Pancreas (tissue), 10 donors: Measurements from ENCODE around the gene SYNJ2. TPM values are rescaled to one million over a fixed set of nuclear protein-coding genes. Genes with fewer than 3 reads are reported as not detected.

Experiments
- ATAC-seq, 4 donors: fragments of 200-7000 bp; cut with Tn5 transposase; one replicate each; pipeline versions ENCODE4 v1.8.0 to v1.9.1; 2020; ENCODE audit warnings: mild to moderate bottlenecking in 4 of 4, moderate library complexity in 4 of 4
- DNase-seq, 6 donors: peaks; one replicate each; pipeline ENCODE4 v3.0.0-alpha.2; 2020
- FAIRE-seq: peaks from 2 replicates; lab custom pipeline; 2012; peaks lifted over from hg19 to GRCh38; lab: Jason Lieb, UNC
- H3K27ac ChIP-seq, 4 donors: fragments of 200-600 bp; sonication (generic); 1 replicate in 3 of 4; 2 replicates in 1 of 4; pipeline versions ENCODE4 v1.5.0 to v1.8.0; 2020
- H3K27me3 ChIP-seq, 4 donors: fragments of 200-600 bp; one replicate each; pipeline ENCODE4 v1.8.0; 2021
- H3K36me3 ChIP-seq, 3 donors: fragments of 200-600 bp; sonication (generic) in 1 of 3; one replicate each; pipeline versions ENCODE4 v1.5.0 to v1.8.0; 2020 to 2021
- H3K4me1 ChIP-seq, 3 donors: fragments of 200-600 bp; one replicate each; pipeline ENCODE4 v1.8.0; 2021
- H3K4me3 ChIP-seq, 4 donors: fragments of 200-600 bp; sonication (generic) in 2 of 4; one replicate each; pipeline versions ENCODE4 v1.5.0 to v1.8.0; 2020 to 2021
- H3K9me3 ChIP-seq, 4 donors: fragments of 200-600 bp; one replicate each; pipeline ENCODE4 v1.8.0; 2021
- WGBS, 2 donors: extraction: QIAGEN DNeasy Blood & Tissue Kit; methylation state at CpG; one replicate each; pipeline ENCODE4 v1.1.7; 2013; 5-methylcytosine and 5-hydroxymethylcytosine counted together
- intact Hi-C, 3 donors: fragments of 100-400 bp; cut with DNase I; formaldehyde crosslinking; loops; one replicate each; pipeline versions ENCODE4 v1.11.1 to v1.14.2; 2022
- polyA plus RNA-seq, 2 donors: library from polyadenylated mRNA; stranded (reverse); fragments of 200-250 nt; gene quantifications; one replicate each; pipeline ENCODE4 v1.2.3, GENCODE V29; 2013
- total RNA-seq, 6 donors: library from RNA; stranded (reverse); fragmentation: NEBNext Ultra II Directional in 4 of 6; extraction: Animal tissue kit (Norgen Biotek cat#: 25700) in 4 of 6; gene quantifications; one replicate each; pipeline versions ENCODE4 v1.2.1 to v1.2.4, GENCODE V29; 2021 to 2023
- TF ChIP-seq, protein P1 (sequence below), 4 donors: fragments of 200-600 bp; sonication (generic) in 3 of 4; IDR thresholded peaks; one replicate each; pipeline versions ENCODE4 v1.5.0 to v1.8.0; 2021; ENCODE audit warnings: antibody characterized with exemption in 4 of 4
- donor health status: healthy with polysubstance abuse.
- donor health status: DM: no; HTN: no; CAD: no; lungs with moderate emphysema.
- donor health status: DM: no; HTN: no; CAD: no.
- donor health status: control.
- donor health status: control.
- donor health status: Bipolar disorder and iron deficiency.
- donor health status: DM: yes; HTN: yes; CAD: no.
- donor health status: DM: no; HTN: no; CAD: no.
- donor health status: DM: no; HTN: no; CAD: no.
- donor health status: DM: yes; HTN: yes; CAD: no.

Gene SYNJ2
- total and polyA plus RNA-seq, 8 donors, result 7.9 to 17.1 (median 9.9) TPM

DNA sequence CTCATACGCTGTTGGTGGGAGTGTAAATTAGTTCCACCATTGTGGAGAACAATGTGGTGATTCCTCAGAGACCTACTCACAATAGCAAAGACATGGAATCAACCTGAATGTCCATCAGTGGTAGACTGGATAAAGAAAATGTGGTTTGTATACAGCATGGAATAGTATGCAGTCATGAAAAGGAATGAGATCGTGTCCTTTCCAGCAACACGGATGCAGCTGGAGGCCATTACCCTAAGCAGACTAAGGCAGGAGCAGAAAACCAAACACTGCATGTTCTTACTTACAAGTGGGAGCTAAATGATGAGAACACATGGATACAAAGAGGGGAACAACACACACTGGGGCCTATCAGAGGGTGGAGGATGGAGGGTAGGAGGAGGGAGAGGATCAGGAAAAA is 54.6 kb downstream of the SYNJ2 start:
- WGBS, 2 donors, result 75 to 96% methylated on average over 3 of the region's 3 CpGs
- Histone ChIP-seq H3K27ac (no peak overlapping the region), H3K9me3 (no peaks in the 10 kb centered on the region), H3K36me3 (no peaks in the 10 kb centered on the region), H3K27me3 (no peaks in the 10 kb centered on the region), H3K4me1 (peaks cover 6 to 36% (median 13%) of the 10 kb centered on the region in 3 donors), H3K4me3 (no peak overlapping the region)
- DNase-seq (no peak), FAIRE-seq (no peak), ATAC-seq (no peak)
- TF ChIP-seq, protein P1, sequence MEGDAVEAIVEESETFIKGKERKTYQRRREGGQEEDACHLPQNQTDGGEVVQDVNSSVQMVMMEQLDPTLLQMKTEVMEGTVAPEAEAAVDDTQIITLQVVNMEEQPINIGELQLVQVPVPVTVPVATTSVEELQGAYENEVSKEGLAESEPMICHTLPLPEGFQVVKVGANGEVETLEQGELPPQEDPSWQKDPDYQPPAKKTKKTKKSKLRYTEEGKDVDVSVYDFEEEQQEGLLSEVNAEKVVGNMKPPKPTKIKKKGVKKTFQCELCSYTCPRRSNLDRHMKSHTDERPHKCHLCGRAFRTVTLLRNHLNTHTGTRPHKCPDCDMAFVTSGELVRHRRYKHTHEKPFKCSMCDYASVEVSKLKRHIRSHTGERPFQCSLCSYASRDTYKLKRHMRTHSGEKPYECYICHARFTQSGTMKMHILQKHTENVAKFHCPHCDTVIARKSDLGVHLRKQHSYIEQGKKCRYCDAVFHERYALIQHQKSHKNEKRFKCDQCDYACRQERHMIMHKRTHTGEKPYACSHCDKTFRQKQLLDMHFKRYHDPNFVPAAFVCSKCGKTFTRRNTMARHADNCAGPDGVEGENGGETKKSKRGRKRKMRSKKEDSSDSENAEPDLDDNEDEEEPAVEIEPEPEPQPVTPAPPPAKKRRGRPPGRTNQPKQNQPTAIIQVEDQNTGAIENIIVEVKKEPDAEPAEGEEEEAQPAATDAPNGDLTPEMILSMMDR (IDR thresholded peaks at IDR 0.05), result no peak
- intact Hi-C loops, result no loop called here

DNA sequence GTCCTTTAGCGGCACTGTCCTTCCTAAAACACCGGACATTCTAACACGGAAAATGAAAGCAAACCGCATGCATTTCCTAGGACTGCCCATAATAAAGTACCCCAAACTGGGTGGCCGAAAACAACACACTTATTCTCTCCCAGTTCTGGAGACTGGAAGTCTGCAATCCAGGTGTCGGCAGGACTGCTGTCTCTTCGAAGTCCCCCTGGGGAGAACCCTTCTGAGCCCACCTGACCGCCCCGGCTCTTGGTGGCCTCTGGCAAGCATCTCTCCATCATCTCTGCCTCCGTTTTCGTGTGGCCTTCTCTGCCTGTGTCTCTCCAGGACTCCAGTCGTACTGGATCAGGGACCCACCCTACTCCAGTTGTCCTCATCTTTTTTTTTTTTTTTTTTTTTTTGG is 55.4 kb downstream of the SYNJ2 start:
- DNase-seq (peak in 2 of 6 donors; percentile 7 to 35), FAIRE-seq (no peak), ATAC-seq (no peak)
- Histone ChIP-seq H3K27ac (no peak overlapping the region), H3K4me1 (peaks cover 6 to 36% (median 13%) of the 10 kb centered on the region in 3 donors), H3K4me3 (no peak overlapping the region), H3K36me3 (no peaks in the 10 kb centered on the region), H3K27me3 (no peaks in the 10 kb centered on the region), H3K9me3 (no peaks in the 10 kb centered on the region)
- TF ChIP-seq, protein P1 (IDR thresholded peaks at IDR 0.05), result no peak
- intact Hi-C loops, result no loop called here
- WGBS, 2 donors, result 96% methylated on average over 12 of the region's 12 CpGs

DNA sequence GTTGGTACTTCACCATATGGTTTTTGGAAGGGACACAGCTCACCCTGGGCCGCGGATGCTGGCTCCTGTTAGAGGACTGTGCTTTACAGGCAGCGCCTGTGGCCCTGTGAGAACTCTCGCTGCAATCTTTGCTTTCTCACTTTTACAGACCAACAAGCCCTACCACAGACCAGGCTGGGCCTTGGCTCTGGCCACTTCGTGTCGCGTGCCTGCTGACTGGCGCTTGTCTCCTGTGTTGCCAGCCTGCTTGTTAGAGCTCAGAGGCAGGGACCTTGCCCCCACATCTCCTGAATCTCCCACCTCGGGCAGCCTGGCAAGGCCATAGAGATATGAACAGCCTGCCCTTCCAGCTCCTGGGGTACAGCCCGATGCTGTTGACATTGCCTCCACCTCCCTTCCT is 56.1 kb downstream of the SYNJ2 start:
- TF ChIP-seq, protein P1 (IDR thresholded peaks at IDR 0.05), result no peak
- DNase-seq (peak in 2 of 6 donors; percentile 37 to 50), ATAC-seq (no peak), FAIRE-seq (no peak)
- peaks cover 6 to 36% (median 13%) of the 10 kb centered on the region in 3 donors for H3K4me1 ChIP-seq
- no peaks in the 10 kb centered on the region for H3K36me3 ChIP-seq
- 90 to 92% methylated on average over 10 of the region's 10 CpGs for WGBS, 2 donors
- H3K4me3 ChIP-seq, result no peak overlapping the region
- intact Hi-C loops, result no loop called here
- H3K27me3 ChIP-seq, result no peaks in the 10 kb centered on the region
- no peaks in the 10 kb centered on the region for H3K9me3 ChIP-seq
- no peak overlapping the region for H3K27ac ChIP-seq

DNA sequence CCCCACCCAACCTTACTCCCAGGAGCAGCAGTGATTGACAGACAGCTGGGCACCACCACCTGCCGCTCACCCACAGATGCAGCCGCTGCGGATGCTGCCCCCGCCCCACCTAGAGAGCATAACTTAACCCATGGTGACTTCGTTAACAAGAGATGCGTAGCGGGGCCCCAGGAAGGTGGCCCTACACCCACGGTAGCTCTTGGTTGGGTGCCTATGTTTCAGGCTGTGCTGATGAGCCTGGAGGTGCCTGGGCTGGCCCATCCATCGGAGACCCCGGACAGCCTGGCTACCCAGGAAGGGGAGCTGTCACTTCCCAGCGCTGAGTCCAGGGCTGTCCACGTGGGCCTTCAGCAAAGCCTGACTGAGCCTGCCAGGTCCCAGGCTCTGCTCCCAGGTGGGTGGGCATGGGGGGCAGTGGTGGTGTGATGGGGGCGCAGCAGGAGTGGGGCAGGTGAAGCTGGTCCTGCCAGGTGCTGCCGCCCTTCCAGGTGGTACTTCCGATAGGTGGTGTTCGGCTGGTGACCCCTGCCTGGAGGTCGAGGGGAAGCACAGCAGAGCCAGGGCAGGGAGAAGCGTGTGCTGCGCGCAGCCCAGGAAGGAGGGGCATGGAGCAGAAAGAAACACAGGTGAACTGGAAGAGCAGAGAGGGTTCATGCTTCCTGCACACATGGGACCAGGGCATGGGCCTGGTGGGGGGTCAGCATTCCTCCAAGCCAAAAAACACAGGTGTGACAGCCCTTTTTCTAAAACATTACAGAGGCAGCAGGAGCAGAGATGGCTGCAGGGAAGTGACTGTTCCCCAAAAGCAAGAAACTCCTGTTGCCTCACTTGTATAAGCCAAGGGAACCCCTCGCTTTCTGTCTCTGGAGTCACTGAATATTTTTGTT is 56.9 kb downstream of the SYNJ2 start:
- 94 to 96% methylated on average over 21 of the region's 21 CpGs for WGBS, 2 donors
- H3K27ac ChIP-seq, result no peak overlapping the region
- TF ChIP-seq, protein P1 (IDR thresholded peaks at IDR 0.05), result no peak
- no peak overlapping the region for H3K4me3 ChIP-seq
- FAIRE-seq (no peak), DNase-seq (peak in 2 of 6 donors; percentile 46 to 67), ATAC-seq (no peak)
- no peaks in the 10 kb centered on the region for H3K9me3 ChIP-seq
- no peaks in the 10 kb centered on the region for H3K27me3 ChIP-seq
- H3K36me3 ChIP-seq, result no peaks in the 10 kb centered on the region
- H3K4me1 ChIP-seq, result peaks cover 6 to 32% (median 11%) of the 10 kb centered on the region in 3 donors
- intact Hi-C loops, result no loop called here

DNA sequence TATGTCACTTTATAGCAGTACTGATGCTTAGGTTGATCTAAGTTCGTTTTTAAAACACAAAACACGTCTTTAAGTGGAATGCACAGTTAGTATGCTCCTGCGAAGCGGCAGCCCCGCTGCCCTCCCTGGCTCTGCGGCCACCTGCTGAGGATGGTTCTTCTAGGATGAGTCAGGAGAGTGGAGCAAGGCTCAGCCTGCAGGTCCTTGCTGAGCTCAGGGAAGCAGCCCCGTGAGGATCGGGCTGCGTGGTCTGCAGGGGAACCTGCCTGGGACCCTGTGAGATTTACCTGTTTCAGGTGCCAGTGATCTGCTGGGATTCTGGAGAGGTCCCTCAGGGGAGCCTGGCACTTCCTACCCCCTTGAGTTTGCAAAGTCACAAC is 57.5 kb downstream of the SYNJ2 start:
- intact Hi-C loops, result no loop called here
- H3K36me3 ChIP-seq, result no peaks in the 10 kb centered on the region
- H3K4me1 ChIP-seq, result peaks cover 5 to 26% (median 6%) of the 10 kb centered on the region in 3 donors
- peak in 2 of 6 donors; percentile 27 to 32 for DNase-seq
- FAIRE-seq, result no peak
- WGBS, 2 donors, result 90 to 93% methylated on average over 9 of the region's 9 CpGs
- H3K27me3 ChIP-seq, result no peaks in the 10 kb centered on the region
- no peak overlapping the region for H3K27ac ChIP-seq
- no peak for ATAC-seq
- H3K9me3 ChIP-seq, result no peaks in the 10 kb centered on the region
- no peak overlapping the region for H3K4me3 ChIP-seq
- TF ChIP-seq, protein P1 (IDR thresholded peaks at IDR 0.05), result no peak
